HepG2 (cell line): ENCODE data around the gene BLOC1S4. TPM values are rescaled to one million over a fixed set of nuclear protein-coding genes. Genes with fewer than 3 reads are reported as not detected.

Source experiments
- AKNA ChIP-seq: sonication (generic); formaldehyde crosslinking; IDR thresholded peaks from 2 replicates; pipeline ENCODE4 v1.4.0; 2020; ENCODE audit warnings: missing genetic modification reagents, borderline replicate concordance
- ARNT2 ChIP-seq: sonication (generic); formaldehyde crosslinking; IDR thresholded peaks from 2 replicates; pipeline ENCODE4 v1.8.0; 2022; ENCODE audit warnings: mild to moderate bottlenecking, low read depth, missing genetic modification reagents, moderate library complexity
- BRD4 ChIP-seq: sonication (generic); formaldehyde crosslinking; IDR thresholded peaks from 2 replicates; pipeline ENCODE4 v1.4.0; 2020; ENCODE audit warnings: missing genetic modification reagents
- ELF1 ChIP-seq: sonication (generic); formaldehyde crosslinking; IDR thresholded peaks from 2 replicates; pipeline ENCODE4 v1.4.0; 2020; ENCODE audit warnings: missing genetic modification reagents
- GLI4 ChIP-seq: sonication (generic); formaldehyde crosslinking; IDR thresholded peaks from 2 replicates; pipeline ENCODE4 v1.5.1; 2020; ENCODE audit warnings: missing genetic modification reagents, mild to moderate bottlenecking, moderate library complexity, borderline replicate concordance
- GZF1 ChIP-seq: sonication (generic); formaldehyde crosslinking; IDR thresholded peaks from 2 replicates; pipeline ENCODE4 v1.5.1; 2020; ENCODE audit warnings: mild to moderate bottlenecking, missing genetic modification reagents
- HMG20A ChIP-seq: IDR thresholded peaks from 2 replicates; pipeline ENCODE4 v1.6.1; 2016; ENCODE audit warnings: borderline replicate concordance
- MATR3 ChIP-seq: sonication (generic); formaldehyde crosslinking; IDR thresholded peaks from 2 replicates; pipeline ENCODE4 v1.4.0; 2020; ENCODE audit warnings: missing genetic modification reagents
- SP2 ChIP-seq: sonication (generic); formaldehyde crosslinking; IDR thresholded peaks from 2 replicates; pipeline ENCODE4 v1.5.1; 2020; ENCODE audit warnings: mild to moderate bottlenecking, missing genetic modification reagents
- ZNF121 ChIP-seq: sonication (generic); formaldehyde crosslinking; IDR thresholded peaks from 2 replicates; pipeline ENCODE4 v1.5.0; 2020; ENCODE audit warnings: mild to moderate bottlenecking, missing genetic modification reagents
- ZNF292 ChIP-seq: sonication (generic); formaldehyde crosslinking; IDR thresholded peaks from 2 replicates; pipeline ENCODE4 v1.8.1; 2022; ENCODE audit warnings: mild to moderate bottlenecking, low read depth, missing genetic modification reagents, borderline replicate concordance
- ZNF430 ChIP-seq: sonication (generic); formaldehyde crosslinking; IDR thresholded peaks from 2 replicates; pipeline ENCODE4 v1.9.0; 2021; ENCODE audit warnings: mild to moderate bottlenecking, missing genetic modification reagents
- ZNF570 ChIP-seq: sonication (generic); formaldehyde crosslinking; IDR thresholded peaks from 2 replicates; pipeline ENCODE4 v1.4.0; 2020; ENCODE audit warnings: mild to moderate bottlenecking, missing genetic modification reagents, borderline replicate concordance
- ZNF619 ChIP-seq: sonication (generic); formaldehyde crosslinking; IDR thresholded peaks from 2 replicates; pipeline ENCODE4 v1.4.0; 2020; ENCODE audit warnings: mild to moderate bottlenecking, missing genetic modification reagents
- ZZZ3 ChIP-seq: sonication (generic); formaldehyde crosslinking; IDR thresholded peaks from 2 replicates; pipeline ENCODE4 v1.4.0; 2020; ENCODE audit warnings: missing genetic modification reagents, mild to moderate bottlenecking, borderline replicate concordance
- polyA plus RNA-seq, 8 experiments: library from polyadenylated mRNA; depleted of rRNA in 3 of 8; stranded (reverse) in 7 of 8; unstranded in 1 of 8; fragments of >200 nt; fragmentation: Illumina TruSeq in 4 of 8; extraction: Trizol in 4 of 8; gene quantifications; 2 replicates each; pipeline versions ENCODE4 v1.2.1 to v1.2.3, GENCODE V29; 2011 to 2016; ENCODE audit warnings: low read depth in 4 of 8, missing spikeins in 1 of 8, mixed read lengths in 1 of 8; ENCODE audit not compliant: insufficient read depth in 1 of 8
- total RNA-seq, 5 experiments: library from RNA; depleted of rRNA; stranded (reverse); fragments of >200 nt; fragmentation: Illumina TruSeq; extraction: Trizol; gene quantifications; 2 replicates each; pipeline ENCODE4 v1.2.3, GENCODE V29; 2016; ENCODE audit warnings: low read depth in 1 of 5
- TF ChIP-seq, protein P1 (sequence below): sonication (generic); formaldehyde crosslinking; conservative IDR thresholded peaks from 2 replicates; pipeline ENCODE4 v1.8.0; 2022; ENCODE audit warnings: mild to moderate bottlenecking, moderate library complexity, missing genetic modification reagents
- TF ChIP-seq, protein P2 (sequence below): sonication (generic); formaldehyde crosslinking; IDR thresholded peaks from 2 replicates; pipeline ENCODE4 v1.8.0; 2022; ENCODE audit warnings: mild to moderate bottlenecking, missing genetic modification reagents, moderate library complexity
- TF ChIP-seq, protein P3 (sequence below): sonication (generic); formaldehyde crosslinking; IDR thresholded peaks from 2 replicates; pipeline ENCODE4 v1.4.0; 2020; ENCODE audit warnings: missing genetic modification reagents

Gene BLOC1S4
- total and polyA plus RNA-seq, 2 of the 13 experiments (the other 11 are each of a cell fraction or from before 2014, with no cell fraction given) = 15.5 to 20.9 TPM

- TF ChIP-seq AKNA (no peak), SP2 (no peak), ZNF292 (CRISPR knock-in tag) (no peak; the same call in 1 of the 2 replicates), ZNF570 (CRISPR knock-in tag) (no peak), GLI4 (CRISPR knock-in tag) (0 out of 2 replicates have a peak, but pooled peaks have one; percentile 31), ZZZ3 (CRISPR knock-in tag) (no peak), ARNT2 (CRISPR knock-in tag) (peak; percentile 72; the same call in 1 of the 2 replicates), BRD4 (CRISPR knock-in tag) (peak; percentile 33; the same call in 1 of the 2 replicates), MATR3 (CRISPR knock-in tag) (no peak), GZF1 (CRISPR knock-in tag) (peak; percentile 31; the same call in 1 of the 2 replicates), ZNF430 (CRISPR knock-in tag) (0 out of 2 replicates have a peak, but pooled peaks have one; percentile 40), HMG20A (CRISPR knock-in tag) (no peak), ZNF121 (CRISPR knock-in tag) (no peak), ELF1 (CRISPR knock-in tag) (peak; percentile 46; the same call in 1 of the 2 replicates), ZNF619 (CRISPR knock-in tag) (no peak)
- TF ChIP-seq, protein P1, sequence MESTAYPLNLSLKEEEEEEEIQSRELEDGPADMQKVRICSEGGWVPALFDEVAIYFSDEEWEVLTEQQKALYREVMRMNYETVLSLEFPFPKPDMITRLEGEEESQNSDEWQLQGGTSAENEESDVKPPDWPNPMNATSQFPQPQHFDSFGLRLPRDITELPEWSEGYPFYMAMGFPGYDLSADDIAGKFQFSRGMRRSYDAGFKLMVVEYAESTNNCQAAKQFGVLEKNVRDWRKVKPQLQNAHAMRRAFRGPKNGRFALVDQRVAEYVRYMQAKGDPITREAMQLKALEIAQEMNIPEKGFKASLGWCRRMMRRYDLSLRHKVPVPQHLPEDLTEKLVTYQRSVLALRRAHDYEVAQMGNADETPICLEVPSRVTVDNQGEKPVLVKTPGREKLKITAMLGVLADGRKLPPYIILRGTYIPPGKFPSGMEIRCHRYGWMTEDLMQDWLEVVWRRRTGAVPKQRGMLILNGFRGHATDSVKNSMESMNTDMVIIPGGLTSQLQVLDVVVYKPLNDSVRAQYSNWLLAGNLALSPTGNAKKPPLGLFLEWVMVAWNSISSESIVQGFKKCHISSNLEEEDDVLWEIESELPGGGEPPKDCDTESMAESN (CRISPR knock-in tag) = peak; percentile 81
- TF ChIP-seq, protein P2, sequence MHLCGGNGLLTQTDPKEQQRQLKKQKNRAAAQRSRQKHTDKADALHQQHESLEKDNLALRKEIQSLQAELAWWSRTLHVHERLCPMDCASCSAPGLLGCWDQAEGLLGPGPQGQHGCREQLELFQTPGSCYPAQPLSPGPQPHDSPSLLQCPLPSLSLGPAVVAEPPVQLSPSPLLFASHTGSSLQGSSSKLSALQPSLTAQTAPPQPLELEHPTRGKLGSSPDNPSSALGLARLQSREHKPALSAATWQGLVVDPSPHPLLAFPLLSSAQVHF (CRISPR knock-in tag) = no peak
- TF ChIP-seq, protein P3, sequence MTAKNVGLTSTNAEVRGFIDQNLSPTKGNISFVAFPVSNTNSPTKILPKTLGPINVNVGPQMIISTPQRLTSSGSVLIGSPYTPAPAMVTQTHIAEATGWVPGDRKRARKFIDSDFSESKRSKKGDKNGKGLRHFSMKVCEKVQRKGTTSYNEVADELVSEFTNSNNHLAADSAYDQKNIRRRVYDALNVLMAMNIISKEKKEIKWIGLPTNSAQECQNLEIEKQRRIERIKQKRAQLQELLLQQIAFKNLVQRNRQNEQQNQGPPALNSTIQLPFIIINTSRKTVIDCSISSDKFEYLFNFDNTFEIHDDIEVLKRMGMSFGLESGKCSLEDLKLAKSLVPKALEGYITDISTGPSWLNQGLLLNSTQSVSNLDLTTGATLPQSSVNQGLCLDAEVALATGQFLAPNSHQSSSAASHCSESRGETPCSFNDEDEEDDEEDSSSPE = no peak; the same call in 1 of the 2 replicates
These were observed 6.5 kb upstream of the BLOC1S4 start, which contains the start of gene MRFAP1L1 (continued) for GRCh38 chr4:6709230-6710114.
